Measurements from ENCODE around the gene FAM234B. TPM values are rescaled to one million over a fixed set of nuclear protein-coding genes. Genes with fewer than 3 reads are reported as not detected.

FAM234B gene
- total RNA-seq (1 to 10 TPM; 3.0 to 3.2 TPM), total RNA-seq (2.2 to 25.1 (median 7.6) reads per million in 172 experiments)
- polyA plus RNA-seq (2013, experiment 1 of 2) = 2.5 TPM
- polyA plus RNA-seq (2013, experiment 2 of 2) = 2.9 TPM

- no peaks in the 10 kb centered on the region for H3K36me3 Mint-ChIP-seq (ENCODE audit: low read depth)
- H3K4me3 Mint-ChIP-seq = peak within 1 kb of the TSS; percentile 92
- H3K27me3 Mint-ChIP-seq = no peaks in the 10 kb centered on the region
- CTCF ChIA-PET = interaction anchor here (2.2 kb wide), 1 partner anchor 168 kb away, joined by 9 read pairs; no protein-coding TSS in a partner anchor
- H3K4me1 ChIP-seq (ENCODE audit: insufficient read depth, low read length) = peaks cover 10% of the 10 kb centered on the region
- no peaks in the 10 kb centered on the region for H3K36me3 ChIP-seq (ENCODE audit: insufficient read depth, low read length)
- H3K4me3 ChIP-seq (ENCODE audit: low read length) = peak within 1 kb of the TSS; percentile 84
- POLR2A ChIA-PET = interaction anchor here (0.6 to 2.2 kb wide), 5 partner anchors 26 to 257 kb away, joined by 3 to 12 read pairs (median 3); no protein-coding TSS in a partner anchor
- no peak within 1 kb of the TSS for H3K27ac ChIP-seq (ENCODE audit: low read depth in 1 of 2, low read length in 2 of 2)
- intact Hi-C loops (cut with DNase I, micrococcal nuclease) = no loop called here
- H3K9me3 ChIP-seq (ENCODE audit: control insufficient read depth in 1 of 2, insufficient read depth in 1 of 2, low read length in 2 of 2) = no peaks in the 10 kb centered on the region
- DNase-seq (peak; percentile 48 to 83 (median 68)), ATAC-seq (ENCODE audit: poor library complexity) (peak; percentile 93)
- no peak within 1 kb of the TSS for H3K27ac Mint-ChIP-seq
- no peaks in the 10 kb centered on the region for H3K9me3 Mint-ChIP-seq
- TF ChIP-seq CTCF (IDR thresholded peaks at IDR 0.05) = no peak
- peaks cover 14% of the 10 kb centered on the region for H3K4me1 Mint-ChIP-seq (ENCODE audit: low read depth)
- no peaks in the 10 kb centered on the region for H3K27me3 ChIP-seq (ENCODE audit: control insufficient read depth in 1 of 2, insufficient read depth in 2 of 2, low read length in 2 of 2)
Observed at GRCh38 chr12:13044002-13044905, at the start of gene FAM234B. Gene FAM234B (plus strand): TSS chr12:13044381. CDS start chr12:13044404, 23 bp downstream.

- no peaks in the 10 kb centered on the region for H3K27me3 ChIP-seq (ENCODE audit: control insufficient read depth in 1 of 2, insufficient read depth in 2 of 2, low read length in 2 of 2)
- H3K27ac ChIP-seq (ENCODE audit: low read depth in 1 of 2, low read length in 2 of 2) = no peak overlapping the region
- Mint-ChIP-seq H3K36me3 (ENCODE audit: low read depth) (peaks cover 4% of the 10 kb centered on the region), H3K27me3 (no peaks in the 10 kb centered on the region), H3K4me3 (no peak overlapping the region), H3K4me1 (ENCODE audit: low read depth) (peaks cover 47% of the 10 kb centered on the region), H3K27ac (no peak overlapping the region), H3K9me3 (no peaks in the 10 kb centered on the region)
- H3K36me3 ChIP-seq (ENCODE audit: insufficient read depth, low read length) = no peaks in the 10 kb centered on the region
- H3K4me3 ChIP-seq (ENCODE audit: low read length) = no peak overlapping the region
- intact Hi-C loops (cut with DNase I, micrococcal nuclease) = loop anchor here in 1 of 2 experiments (5.0 kb wide), 2 partner anchors 208 to 217 kb away; partner anchors contain the start of gene APOLD1
- TF ChIP-seq CTCF (IDR thresholded peaks at IDR 0.05) = no peak
- CTCF ChIA-PET = no interaction called here
- H3K4me1 ChIP-seq (ENCODE audit: insufficient read depth, low read length) = peaks cover 15% of the 10 kb centered on the region
- DNase-seq = no peak
- ATAC-seq (ENCODE audit: poor library complexity) = no peak
- POLR2A ChIA-PET = no interaction called here
- H3K9me3 ChIP-seq (ENCODE audit: control insufficient read depth in 1 of 2, insufficient read depth in 1 of 2, low read length in 2 of 2) = no peaks in the 10 kb centered on the region
Observed at GRCh38 chr12:12995088-12995487, 49.1 kb upstream of the FAM234B start.

- Mint-ChIP-seq H3K27me3 (no peaks in the 10 kb centered on the region), H3K4me3 (no peak overlapping the region), H3K4me1 (ENCODE audit: low read depth) (peaks cover 53% of the 10 kb centered on the region), H3K36me3 (ENCODE audit: low read depth) (peaks cover 10% of the 10 kb centered on the region), H3K27ac (no peak overlapping the region), H3K9me3 (no peaks in the 10 kb centered on the region)
- TF ChIP-seq CTCF (IDR thresholded peaks at IDR 0.05) = no peak
- ChIA-PET CTCF (interaction anchor here (0.6 kb wide), 1 partner anchor 109 kb away, joined by 3 read pairs; no protein-coding TSS in a partner anchor), POLR2A (no interaction called here)
- Histone ChIP-seq H3K9me3 (ENCODE audit: control insufficient read depth in 1 of 2, insufficient read depth in 1 of 2, low read length in 2 of 2) (no peaks in the 10 kb centered on the region), H3K27ac (ENCODE audit: low read depth in 1 of 2, low read length in 2 of 2) (no peak overlapping the region), H3K4me1 (ENCODE audit: insufficient read depth, low read length) (peaks cover 21% of the 10 kb centered on the region), H3K4me3 (ENCODE audit: low read length) (no peak overlapping the region), H3K36me3 (ENCODE audit: insufficient read depth, low read length) (no peaks in the 10 kb centered on the region), H3K27me3 (ENCODE audit: control insufficient read depth in 1 of 2, insufficient read depth in 2 of 2, low read length in 2 of 2) (no peaks in the 10 kb centered on the region)
- no peak for ATAC-seq (ENCODE audit: poor library complexity)
- intact Hi-C loops (cut with DNase I, micrococcal nuclease) = loop anchor here in 1 of 2 experiments (5.0 kb wide), 2 partner anchors 209 to 216 kb away; partner anchors contain the start of gene APOLD1
- DNase-seq = no peak
Observed at GRCh38 chr12:12996209-12996608, 48.0 kb upstream of the FAM234B start.
